HG03521 (cell line): ENCODE data around the gene SERPINB11.
A peak's percentile ranks its signal among the peaks of the same experiment; 100 is the strongest.
"Not testable (repeated sequence)": the region's sequence is repeated elsewhere in the genome, so short reads cannot be mapped to it uniquely, and the experiment has no call there.

Experiments used
- ATAC-seq: cut with Tn5 transposase; IDR thresholded peaks from one replicate; pipeline ENCODE4 v1.9.1; 2021; ENCODE audit warnings: mild to moderate bottlenecking, moderate library complexity; ENCODE audit not compliant: unreplicated experiment

The SERPINB11 gene, protein sequence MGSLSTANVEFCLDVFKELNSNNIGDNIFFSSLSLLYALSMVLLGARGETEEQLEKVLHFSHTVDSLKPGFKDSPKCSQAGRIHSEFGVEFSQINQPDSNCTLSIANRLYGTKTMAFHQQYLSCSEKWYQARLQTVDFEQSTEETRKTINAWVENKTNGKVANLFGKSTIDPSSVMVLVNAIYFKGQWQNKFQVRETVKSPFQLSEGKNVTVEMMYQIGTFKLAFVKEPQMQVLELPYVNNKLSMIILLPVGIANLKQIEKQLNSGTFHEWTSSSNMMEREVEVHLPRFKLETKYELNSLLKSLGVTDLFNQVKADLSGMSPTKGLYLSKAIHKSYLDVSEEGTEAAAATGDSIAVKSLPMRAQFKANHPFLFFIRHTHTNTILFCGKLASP

DNA sequence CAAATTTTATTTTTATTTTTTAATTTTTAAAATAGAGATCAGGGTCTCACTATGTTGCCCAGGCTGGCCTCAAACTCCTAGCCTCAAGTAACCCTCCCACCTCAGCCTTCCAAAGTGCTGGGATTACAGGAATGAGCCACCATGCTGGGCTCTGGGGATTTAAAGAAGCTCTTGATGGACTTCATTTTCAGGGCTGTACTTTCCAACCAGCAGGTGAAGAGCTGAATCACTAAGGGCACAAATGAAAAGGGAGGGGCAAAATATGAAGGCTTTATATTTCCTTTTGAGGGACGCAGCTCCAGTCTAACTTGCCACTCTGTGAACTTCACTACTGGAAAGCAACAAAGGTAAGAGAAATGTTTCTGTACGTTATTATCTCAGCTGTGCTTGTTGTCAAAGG is at the start of gene SERPINB11:
Gene SERPINB11 (plus strand): TSS at position 301 of the 400 bp plus-strand sequence. CDS start 7,234 bp downstream, outside the sequence.
- no peak for ATAC-seq

DNA sequence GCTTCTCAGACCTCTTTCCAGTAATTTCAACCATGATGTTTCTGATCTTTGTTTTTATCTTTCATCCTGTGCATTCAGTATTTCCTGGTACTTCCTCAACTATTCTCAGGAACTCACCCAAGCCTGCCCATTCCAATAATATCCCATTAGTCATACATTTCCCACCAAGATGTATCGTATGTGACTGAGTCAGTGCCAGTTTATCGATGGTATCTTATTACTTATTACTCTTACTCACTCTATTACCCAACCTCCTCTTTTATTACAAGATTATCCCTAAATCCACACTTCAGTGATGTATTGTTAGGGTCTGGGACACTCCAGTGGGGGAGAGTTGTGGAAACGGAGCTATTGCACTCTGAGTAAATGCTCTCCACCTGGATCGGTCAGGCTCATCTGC is 43.8 kb upstream of the SERPINB11 start:
- not testable (repeated sequence) for ATAC-seq

DNA sequence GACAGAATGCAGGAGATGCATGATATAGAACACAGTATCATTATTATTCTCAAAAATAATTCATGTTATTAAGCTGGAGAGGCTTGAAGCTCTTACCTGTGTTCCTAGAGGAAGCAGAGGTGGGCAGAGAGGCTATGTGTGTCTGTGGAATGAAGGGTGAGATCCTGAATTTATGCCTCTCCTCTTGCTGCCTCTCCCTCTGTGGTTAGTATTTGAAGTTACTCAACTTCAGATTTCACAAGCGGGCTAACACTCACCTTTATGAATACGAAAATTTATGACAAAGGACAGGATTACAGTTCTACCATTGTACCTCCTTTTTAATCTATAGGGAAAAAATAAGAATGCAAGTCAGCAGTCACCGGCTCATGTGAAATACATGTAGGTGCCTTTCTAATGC is 41.0 kb upstream of the SERPINB11 start, which contains the start of gene SERPINB3:
Gene SERPINB3 (minus strand): TSS at position 144 of the 400 bp plus-strand sequence. CDS start 677 bp downstream, outside the sequence.
- not testable (repeated sequence) for ATAC-seq

DNA sequence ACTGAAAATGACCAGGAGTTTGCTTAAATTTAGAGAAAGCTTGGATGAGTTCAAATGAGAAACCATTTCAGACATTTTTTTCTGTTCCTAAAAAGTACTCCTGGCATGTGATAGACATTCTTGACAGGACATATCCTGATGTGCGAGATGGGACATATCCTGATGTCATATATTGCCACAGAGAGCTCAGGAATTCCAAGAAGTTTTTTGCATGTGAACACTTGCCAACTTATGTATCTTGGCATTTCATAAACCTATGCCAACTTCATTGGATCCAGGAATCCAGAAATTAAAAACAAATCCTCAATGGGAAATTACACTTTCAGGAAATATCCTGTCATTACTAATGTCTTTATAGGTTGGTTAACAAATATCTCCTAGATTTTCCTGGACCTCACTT is 38.2 kb upstream of the SERPINB11 start:
- no peak for ATAC-seq

DNA sequence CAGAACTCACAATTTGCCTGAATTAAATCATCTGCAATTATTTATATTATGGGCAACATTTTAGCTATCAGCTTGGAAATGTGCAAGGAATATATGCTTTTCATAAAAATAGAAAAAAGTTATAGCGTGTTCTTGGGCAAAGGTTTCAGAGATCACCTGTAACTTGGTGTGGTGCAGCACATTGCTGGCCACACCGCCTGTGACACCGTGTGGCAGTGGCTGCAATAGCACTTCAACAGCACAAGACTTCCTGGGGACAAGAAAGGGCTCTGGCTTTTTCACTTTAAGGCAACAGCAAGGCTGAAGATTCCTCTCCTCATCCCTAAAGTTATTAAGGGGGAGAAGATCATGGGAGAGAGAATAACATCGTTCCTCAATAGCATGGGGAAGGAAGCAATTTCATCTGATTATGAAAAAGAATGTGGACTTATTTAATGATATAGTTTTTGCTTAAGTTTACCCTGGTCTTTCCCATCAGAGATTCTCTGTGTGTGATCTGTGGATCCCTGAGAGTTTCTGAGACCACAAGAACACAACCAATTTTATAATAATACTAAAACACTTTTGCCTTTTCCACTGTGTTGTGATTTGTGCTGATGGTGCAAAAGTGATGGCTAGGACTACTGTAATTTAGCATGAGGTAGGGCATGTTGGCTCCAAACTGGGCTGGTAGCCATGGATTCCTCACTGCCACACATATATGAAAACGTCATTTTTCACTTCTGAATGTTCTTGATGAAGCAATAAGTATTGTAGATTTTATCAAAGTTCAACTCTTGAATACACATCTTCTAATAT is 26.0 kb upstream of the SERPINB11 start:
- ATAC-seq: peak; percentile 71

DNA sequence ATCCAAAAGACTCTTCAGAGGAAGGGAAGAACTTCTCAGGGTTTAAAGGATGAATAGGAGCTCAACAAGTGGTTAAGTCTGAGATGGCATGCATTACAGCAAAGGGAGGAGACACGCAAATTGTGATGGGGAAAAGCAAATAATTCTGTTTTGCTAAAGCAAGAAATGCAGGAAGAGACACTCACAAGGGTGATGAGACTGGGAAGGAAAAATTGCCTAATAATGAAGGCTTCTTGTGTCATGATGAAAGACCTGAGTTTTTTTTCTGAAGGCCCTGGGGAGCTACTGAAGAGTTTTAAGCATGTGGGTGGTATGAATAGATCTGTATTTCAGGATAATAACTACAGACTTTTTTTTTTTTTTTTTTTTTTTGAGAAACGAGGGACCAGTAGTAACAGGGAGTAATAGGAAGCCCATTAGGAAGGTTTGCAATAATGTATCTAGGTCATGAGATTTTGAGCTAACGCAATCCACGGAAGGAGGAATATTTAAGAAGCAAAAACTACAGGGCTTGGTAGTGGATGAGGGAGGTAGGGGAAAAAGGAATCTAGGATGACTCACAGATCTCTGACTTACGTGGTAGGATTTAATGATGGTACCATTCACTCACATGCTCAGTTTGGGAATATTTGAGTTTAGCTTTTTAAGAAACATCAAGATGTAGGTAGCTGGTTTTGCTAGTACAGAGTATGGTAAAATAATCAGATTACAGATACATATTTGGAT is 25.1 kb upstream of the SERPINB11 start:
- ATAC-seq: no peak

DNA sequence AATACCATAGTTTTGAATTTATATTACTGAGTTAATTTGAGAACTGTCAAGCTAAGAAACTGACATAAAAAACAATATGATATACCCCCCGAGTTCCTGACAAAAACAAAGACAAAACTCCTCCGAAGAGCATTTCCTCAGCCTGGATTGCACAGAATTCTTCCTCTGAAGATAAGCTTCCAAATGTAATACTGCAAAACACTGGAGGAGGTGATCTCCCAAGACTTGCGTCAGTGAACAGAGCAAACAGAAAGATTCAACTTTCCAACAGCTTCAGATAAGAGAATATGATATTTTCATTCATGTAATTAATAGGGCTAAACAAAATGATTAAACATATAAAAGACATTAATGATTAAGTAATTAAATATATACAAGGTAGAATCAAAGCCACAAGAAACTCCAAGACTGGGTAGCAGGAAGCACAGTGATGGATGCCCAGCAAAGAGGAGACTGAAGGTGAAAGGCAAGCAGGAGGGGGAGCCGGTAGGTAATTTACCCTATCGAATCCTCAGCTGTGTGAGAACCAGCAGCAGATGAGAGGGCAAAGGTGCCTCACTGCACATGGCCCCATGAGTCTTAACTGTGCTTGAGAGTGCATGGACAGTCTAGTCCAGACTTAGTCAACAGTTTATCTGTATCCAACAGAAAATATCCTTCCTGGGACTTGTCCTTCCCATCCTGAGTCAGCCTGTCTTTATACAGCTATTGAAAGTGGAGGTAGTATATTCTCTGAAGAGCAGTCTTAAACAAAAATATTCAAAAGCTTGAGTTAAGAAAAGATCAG is 22.7 kb upstream of the SERPINB11 start:
- no peak for ATAC-seq

DNA sequence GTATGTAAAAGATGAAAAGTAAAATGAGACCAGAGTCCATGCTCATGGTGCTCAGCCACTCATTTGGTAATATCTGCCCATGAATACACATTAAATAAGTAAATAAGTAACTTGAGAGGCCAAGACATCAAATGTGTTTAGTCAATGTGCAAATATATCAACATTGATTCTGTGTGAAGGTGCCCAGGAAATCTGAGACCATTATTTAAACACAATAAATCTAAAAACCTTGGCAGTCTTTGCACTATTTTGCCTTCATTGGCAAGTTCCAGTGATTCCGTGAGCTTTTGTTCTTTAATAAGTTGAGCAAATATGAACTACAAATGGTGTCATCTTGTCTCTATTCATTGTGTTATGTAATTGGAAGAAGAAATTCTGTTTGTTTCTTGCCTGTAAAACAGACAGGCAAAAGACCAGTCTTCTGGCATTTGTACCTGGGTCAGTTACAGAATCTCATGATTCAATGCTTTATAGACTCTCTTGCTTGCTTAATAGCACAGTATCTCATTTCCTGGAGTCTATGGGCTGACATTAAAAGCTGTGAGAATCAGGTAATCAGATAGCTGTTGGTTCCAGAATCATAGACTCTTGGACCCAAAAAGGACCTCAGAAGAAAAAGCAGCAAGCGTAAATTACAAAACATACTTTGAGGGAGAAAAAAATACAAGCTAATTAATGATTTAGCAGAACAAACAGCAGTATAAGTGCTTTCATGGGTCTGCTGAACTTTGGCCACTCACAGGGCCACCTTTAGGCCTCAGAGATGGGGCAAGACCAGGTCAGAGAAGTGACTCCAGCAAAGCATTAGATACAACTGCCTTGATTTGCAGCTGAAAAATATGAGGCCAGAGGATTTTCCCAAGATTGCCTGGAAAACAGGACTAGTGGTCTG is 21.1 kb upstream of the SERPINB11 start:
- ATAC-seq: no peak

DNA sequence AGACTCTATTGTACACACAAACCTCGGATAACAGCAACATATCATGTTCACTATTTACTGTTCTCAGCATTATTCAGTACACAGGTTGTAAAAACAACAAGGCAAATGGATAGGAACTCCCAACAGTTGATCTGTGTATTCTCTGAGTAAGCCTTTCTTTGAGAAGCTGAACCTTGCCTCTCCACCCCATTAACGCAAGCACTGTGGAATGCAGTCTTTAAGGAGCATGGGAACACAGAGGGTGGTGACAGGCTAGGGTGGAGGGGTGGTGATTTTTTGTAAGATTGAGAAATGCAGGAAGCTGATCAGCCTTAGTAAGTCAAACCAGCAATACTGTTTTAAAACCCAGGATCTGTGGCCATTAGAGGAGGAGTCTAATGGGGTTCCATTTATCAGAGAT is 19.6 kb upstream of the SERPINB11 start:
- no peak for ATAC-seq

DNA sequence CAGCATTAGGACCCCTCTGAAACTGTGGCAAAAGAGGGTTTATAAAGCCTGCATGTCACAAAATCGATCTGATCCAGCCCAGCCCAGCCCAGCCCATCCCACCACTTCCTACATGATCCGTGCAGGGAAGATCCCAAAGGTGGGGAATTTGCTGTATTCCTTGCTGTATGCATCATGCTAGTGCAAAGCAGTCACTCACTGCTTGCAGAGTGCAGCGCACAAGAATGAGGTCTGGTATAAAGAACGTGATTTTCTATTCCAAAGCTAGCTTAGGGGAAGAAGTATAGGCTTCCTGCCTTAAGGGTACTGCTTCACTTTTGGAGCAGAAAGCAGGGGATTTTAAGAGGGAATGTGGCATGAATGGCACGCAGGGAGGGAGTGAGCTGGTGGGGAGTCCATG is 18.9 kb upstream of the SERPINB11 start:
- no peak for ATAC-seq

DNA sequence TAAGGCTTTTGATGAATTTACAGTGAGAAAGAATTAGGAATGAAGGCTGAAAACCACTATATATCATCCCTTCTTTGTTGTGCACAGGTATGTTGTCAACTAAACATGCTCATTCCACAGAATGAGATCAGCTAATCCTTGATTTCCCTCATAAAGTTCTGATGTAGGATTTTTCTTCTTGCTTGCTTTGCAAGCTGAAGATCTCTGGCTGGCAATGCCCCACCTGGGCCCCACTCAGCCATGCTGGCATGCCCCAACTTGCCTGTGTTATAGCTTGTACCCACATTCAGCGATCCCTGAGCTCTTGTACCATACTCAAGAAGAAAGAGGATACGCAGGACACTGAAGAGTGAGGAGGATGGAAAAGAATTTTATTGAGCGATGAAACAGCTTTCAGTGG is 18.0 kb upstream of the SERPINB11 start:
- no peak for ATAC-seq

DNA sequence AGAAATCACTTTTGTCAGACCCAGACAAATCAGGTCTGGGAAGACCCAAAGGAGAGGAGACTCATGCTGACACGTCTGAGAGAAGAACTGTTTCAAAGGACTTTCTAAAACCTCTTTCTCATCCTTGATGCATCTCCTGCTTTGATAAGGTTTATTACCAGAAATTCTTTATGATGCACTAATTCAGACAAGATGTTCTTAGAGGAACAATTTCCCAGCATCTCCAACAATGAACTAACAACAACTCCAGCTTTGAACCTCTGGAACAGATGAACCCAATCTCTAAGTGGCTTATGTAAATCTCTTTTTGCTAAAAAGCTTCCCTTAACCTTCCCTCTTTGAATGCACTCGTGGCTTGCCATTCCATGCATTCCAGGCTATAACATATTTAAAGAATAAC is 15.9 kb upstream of the SERPINB11 start:
- ATAC-seq: no peak

DNA sequence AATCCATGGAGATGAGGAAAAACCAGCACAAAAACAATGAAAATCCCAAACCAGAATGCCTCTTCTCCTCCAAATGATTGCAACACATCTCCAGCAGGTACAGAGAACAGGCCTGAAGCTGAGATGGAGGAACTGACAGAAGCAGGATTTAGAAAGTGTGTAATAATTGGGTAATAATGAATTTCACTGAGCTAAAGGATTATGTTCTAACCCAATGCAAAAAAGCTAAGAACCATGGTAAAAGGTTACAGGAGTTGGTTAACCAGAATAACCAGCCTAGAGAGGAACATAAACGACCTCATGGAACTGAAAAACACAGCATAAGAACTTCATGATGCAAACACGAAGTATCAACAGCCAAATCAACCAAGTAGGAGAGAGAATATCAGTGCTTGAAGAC is 13.7 kb upstream of the SERPINB11 start:
- ATAC-seq: no peak

DNA sequence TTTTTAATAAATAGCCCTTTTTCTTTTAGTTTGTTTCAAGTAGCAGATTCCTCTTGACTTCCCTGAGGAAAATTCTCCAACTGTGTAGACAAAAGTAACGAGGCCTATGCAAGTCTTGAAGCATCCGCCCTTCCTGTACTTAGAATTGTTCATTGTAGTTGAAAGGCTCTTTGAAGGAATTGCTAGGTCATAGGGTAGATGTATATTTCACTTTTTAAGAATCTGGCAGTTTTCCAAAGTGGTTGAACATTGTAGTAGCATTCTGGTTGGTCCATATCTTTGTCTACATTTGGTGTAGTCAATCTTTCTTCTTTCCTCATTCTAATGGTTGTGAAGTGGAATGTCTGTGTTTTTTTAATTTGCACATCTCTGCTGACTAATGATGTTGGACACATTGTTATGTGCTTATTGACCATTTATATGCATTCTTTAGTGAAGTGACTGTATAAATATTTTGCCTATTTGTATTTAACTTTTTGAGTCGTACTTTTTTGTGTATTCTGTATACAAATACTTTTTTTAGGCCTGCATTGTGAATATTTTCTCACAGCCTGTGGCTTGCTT is 5.6 kb upstream of the SERPINB11 start:
- ATAC-seq: no peak

DNA sequence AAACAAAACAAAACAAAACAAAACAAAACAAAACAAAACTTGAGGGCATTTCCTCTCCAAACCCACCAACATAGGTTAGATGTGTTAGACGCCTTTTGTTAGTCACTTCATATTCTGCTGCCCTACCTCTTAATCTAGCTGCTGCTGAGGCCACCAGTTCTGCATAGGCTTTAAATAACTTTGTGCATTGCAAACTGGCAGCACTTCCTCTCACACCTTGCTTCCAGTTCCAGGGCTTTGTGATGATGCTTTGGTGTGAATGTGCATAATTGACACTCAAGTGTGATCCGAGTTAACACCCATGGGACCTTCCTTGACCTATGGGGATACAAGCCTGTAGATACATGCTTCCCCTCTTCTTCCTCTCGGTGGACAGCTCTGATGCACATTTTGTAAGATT is 2.3 kb upstream of the SERPINB11 start:
- ATAC-seq: no peak

DNA sequence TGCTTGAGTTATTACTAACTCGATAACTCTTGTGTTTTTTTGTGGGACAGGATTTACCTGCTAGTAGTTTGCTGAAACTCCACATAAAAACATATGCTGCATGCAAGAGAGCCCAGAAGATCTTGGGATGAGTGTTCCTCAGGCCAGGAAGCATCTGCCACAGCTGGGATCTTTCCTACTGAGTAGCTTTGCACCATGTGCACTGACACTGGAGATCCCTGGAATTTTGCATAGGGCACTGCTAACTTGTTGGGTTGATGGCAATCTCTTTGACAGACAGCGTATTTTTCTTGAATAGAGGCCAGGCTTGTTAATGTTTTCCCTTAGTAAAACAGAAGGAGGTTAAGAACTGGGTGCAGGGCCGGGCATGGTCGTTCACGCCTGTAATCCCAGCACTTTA is 808 bp upstream of the SERPINB11 start:
- ATAC-seq: no peak

DNA sequence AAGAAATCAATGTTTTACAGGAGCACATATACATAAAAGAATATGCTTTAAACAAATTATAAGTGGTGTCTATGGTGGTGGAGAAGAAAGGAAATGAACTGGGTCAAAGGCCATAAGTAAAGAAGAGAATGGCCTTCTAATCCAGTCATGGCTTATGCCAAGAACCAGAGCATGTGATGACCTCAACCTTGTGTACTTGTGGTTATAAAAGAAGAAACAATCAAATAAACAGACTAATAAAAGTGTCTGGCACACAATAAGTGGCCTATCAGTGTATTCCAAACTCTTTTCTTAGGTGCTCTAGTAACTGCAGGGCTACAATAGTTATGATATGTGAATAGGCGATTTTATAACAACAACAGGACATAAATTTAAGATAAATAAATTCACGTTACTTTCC is 2.6 kb downstream of the SERPINB11 start:
- ATAC-seq: no peak

DNA sequence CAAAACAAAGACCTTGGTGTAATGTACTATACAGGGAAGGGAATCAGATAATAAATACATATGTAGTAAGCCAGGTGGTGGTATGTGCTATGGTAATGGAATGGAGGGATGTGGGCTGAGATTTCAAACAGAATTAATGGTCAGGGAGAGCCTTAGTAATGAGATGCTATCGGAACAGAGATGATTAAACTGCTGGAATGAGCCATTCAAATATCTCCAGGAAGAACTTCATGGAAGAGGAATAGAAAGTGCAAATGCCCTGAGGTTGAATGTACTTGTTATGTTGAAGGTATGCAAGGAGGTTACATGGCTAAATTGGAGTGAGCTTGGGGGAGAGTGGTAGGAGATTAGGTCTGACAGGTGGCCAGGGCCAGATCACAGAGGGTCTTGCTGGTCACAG is 5.1 kb downstream of the SERPINB11 start:
- no peak for ATAC-seq

DNA sequence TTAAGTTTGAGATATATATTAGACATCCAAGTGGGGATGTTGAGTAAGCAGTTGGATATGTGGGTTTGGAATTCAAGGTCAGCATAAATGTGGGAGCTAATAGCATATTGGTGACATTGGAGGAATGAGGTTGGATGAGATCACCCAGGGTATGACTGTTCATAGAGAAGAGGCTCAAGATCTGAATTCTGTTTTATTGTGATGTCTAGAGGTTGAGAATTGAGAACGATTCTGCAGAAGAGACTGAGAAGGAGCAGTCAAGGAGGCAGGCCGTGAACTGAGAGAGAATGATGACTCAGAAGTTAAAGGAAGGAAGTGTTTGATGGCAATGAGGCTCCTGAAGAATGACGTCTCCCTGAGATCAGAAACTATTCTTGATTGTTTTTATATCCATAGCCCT is 5.9 kb downstream of the SERPINB11 start:
- no peak for ATAC-seq
